HL-60 (cell line): ENCODE data around the gene GALNS.
A peak's percentile ranks its signal among the peaks of the same experiment; 100 is the strongest.

Experiments used
- DNase-seq, 2 experiments: peaks; one replicate each; pipeline ENCODE4 v3.0.0-alpha.2; 2010 to 2020; ENCODE audit warnings: low read depth in 1 of 2, low spot score in 1 of 2
- H3K27ac ChIP-seq: fragments of 250-450 bp; sonication (Bioruptor Pico); replicated peaks from 2 replicates; pipeline ENCODE4 v1.5.1; 2020; ENCODE audit warnings: mild to moderate bottlenecking, moderate library complexity
- H3K27me3 ChIP-seq: fragments of 250-450 bp; sonication (Bioruptor Pico); 2 replicates; pipeline ENCODE4 v1.5.1; 2021; ENCODE audit warnings: mild to moderate bottlenecking, moderate library complexity; ENCODE audit not compliant: insufficient read depth, poor library complexity, severe bottlenecking
- H3K4me3 ChIP-seq: replicated peaks from 2 replicates; pipeline ENCODE4 v1.5.1; 2011; ENCODE audit warnings: mild to moderate bottlenecking, control low read depth, low read length; ENCODE audit not compliant: insufficient read depth
- CTCF ChIP-seq: IDR thresholded peaks from one replicate; pipeline ENCODE4 v1.5.1; 2011; ENCODE audit warnings: low read length, control low read depth, inconsistent platforms; ENCODE audit not compliant: insufficient read depth
- GABPA ChIP-seq: IDR thresholded peaks from 2 replicates; pipeline ENCODE4 v1.6.1; 2012; ENCODE audit warnings: low read depth
- POLR2AphosphoS5 ChIP-seq: IDR thresholded peaks from 2 replicates; pipeline ENCODE4 v1.6.1; 2012; ENCODE audit warnings: low read depth
- REST ChIP-seq: IDR thresholded peaks from 2 replicates; pipeline ENCODE4 v1.6.1; 2012; ENCODE audit warnings: low read depth; ENCODE audit not compliant: insufficient replicate concordance
- SPI1 ChIP-seq: IDR thresholded peaks from 2 replicates; pipeline ENCODE4 v1.6.1; 2012; ENCODE audit warnings: low read depth, mild to moderate bottlenecking, borderline replicate concordance

GALNS gene

GRCh38 chr16:88842806-88843205 lies 13.9 kb downstream of the GALNS start:
- no peak for DNase-seq
- H3K4me3 ChIP-seq: no peak overlapping the region
- H3K27me3 ChIP-seq: no peaks in the 10 kb centered on the region
- TF ChIP-seq CTCF: no peak
- TF ChIP-seq GABPA: no peak
- no peak for TF ChIP-seq POLR2AphosphoS5
- TF ChIP-seq REST: no peak
- TF ChIP-seq SPI1: no peak
- H3K27ac ChIP-seq: no peak overlapping the region

DNA sequence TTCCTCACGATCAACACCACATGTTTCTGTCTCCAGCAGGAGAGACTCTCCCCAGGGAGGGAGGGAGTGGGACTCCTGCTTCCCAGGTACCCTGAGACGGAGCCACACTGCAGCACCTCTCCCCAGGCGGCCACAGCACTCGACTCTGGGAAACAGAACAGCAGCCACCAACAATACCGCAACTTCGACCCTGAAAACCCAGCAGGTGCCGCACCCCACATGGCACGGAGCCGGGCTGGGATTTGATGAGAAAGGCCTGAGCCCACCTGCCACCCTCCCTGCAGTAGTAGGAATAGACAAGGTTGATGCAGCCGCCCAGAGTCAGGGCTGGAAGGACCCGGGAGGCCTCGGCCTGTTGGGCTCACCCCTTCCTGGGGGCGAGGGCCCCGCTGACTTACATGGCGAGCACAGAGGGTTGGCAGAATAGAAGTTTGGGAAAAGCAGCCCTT lies 14.4 kb downstream of the GALNS start:
- TF ChIP-seq GABPA (no peak), CTCF (no peak), REST (no peak)
- Histone ChIP-seq H3K4me3 (no peak overlapping the region), H3K27ac (no peak overlapping the region), H3K27me3 (no peaks in the 10 kb centered on the region)
- no peak for DNase-seq

DNA sequence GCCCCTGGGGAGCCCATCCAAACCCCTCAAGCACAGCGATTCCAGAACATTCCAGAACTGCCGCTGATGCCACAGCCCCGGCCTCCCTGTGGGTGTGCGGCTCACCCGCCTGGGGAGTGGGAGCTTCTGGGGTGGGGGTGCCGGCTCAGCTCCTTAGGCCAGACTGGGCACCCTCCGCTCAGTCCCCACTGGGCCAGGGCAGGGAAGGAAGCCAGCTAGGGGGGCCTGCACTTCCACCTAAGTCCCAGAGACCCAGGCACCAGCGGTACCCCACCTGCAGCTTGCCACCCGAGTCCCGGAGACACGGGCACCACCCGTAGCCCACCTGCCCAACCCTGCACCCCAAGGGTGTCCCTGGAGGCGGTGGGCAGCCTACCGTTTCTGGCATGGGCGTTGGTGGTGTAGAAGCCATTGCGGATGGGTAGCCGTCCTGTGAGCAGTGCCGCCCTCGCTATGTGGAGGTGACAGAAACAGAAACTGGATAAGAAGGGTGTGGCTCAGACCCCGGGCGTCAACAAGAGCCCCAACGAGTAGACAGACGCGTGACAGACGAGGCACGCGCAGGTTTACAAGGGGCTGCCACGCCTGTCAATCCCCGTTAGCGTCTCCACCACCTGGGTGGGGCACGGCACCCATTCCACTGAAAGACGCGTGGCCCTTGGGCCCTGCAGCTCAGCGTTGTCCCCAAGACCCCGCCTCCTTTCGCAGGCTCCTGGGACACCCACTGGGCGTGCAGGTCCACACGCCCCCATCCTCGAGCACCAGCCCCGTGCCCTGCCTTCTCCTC lies 15.0 kb downstream of the GALNS start:
- no peak for DNase-seq

DNA sequence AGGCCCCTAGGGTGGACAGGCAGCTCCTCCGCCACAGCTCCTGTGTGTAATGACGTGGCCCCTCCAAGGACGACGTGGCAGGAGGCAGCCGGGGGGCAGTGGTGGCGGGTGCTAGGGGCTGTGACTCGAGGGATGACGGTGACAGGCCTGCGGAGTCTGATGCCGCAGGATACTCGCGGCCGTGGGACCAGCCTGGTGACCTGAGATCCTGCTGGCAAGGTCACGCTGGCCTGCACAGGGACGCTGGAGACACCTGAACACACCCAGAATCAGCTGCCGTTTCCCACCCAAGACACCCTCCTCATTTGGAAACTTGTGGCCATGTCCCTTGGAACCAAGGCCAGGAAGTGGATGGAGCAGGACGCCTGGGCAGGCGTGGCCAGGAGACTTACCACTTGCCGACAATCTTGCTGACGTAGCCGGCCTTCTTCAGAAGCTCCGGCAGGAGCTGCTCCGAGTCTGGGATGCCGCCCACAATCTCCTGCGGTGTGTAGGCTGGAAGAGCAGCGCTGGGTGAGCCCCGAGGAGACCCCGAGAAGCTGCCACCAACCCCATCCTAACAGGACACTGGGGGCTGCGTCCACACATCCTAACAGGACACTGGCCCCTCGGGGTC lies 16.0 kb downstream of the GALNS start:
- H3K27ac ChIP-seq: peak overlapping the region; percentile 97
- TF ChIP-seq CTCF (no peak), REST (no peak), POLR2AphosphoS5 (no peak; the same call in 1 of the 2 replicates), SPI1 (no peak), GABPA (no peak)
- H3K4me3 ChIP-seq: no peak overlapping the region; the same call in 1 of the 2 replicates
- H3K27me3 ChIP-seq: no peaks in the 10 kb centered on the region
- peak; percentile 14 to 26 for DNase-seq

More for the DNA sequence above, 15.0 kb downstream of the GALNS start:
- Histone ChIP-seq H3K4me3 (no peak overlapping the region), H3K27me3 (no peaks in the 10 kb centered on the region), H3K27ac (peak overlapping the region; percentile 97)
- no peak for TF ChIP-seq GABPA
